GM23338 (cell line): Measurements from ENCODE around the gene MARK3. TPM values are rescaled to one million over a fixed set of nuclear protein-coding genes. Genes with fewer than 3 reads are reported as not detected.

Experiments used
- ATAC-seq: fragments of 200-7000 bp; cut with Tn5 transposase; 3 replicates; pipeline ENCODE4 v1.9.1; 2020
- DNase-seq: peaks from one replicate; pipeline ENCODE4 v3.0.0-alpha.2; 2015; ENCODE audit warnings: low spot score
- H2AFZ ChIP-seq: fragments of 200-600 bp; sonication (generic); 2 replicates; pipeline ENCODE4 v1.8.0; 2016; ENCODE audit warnings: antibody characterized with exemption, mild to moderate bottlenecking, moderate library complexity
- H3F3A ChIP-seq: fragments of 200-600 bp; sonication (generic); replicated peaks from 2 replicates; pipeline ENCODE4 v1.8.0; 2017; ENCODE audit warnings: antibody characterized with exemption, mixed run types, low read depth
- H3K27ac ChIP-seq: fragments of 200-600 bp; sonication (generic); 2 replicates; pipeline ENCODE4 v1.6.1; 2016; ENCODE audit warnings: low read depth
- H3K27me3 ChIP-seq: fragments of 200-600 bp; sonication (generic); 2 replicates; pipeline ENCODE4 v1.8.0; 2016; ENCODE audit warnings: mild to moderate bottlenecking, mixed run types, moderate library complexity; ENCODE audit not compliant: insufficient read depth
- H3K36me3 ChIP-seq: fragments of 200-600 bp; sonication (generic); 2 replicates; pipeline ENCODE4 v1.8.0; 2016; ENCODE audit warnings: mild to moderate bottlenecking; ENCODE audit not compliant: insufficient read depth
- H3K4me1 ChIP-seq: fragments of 200-600 bp; sonication (generic); 2 replicates; pipeline ENCODE4 v1.8.0; 2016; ENCODE audit warnings: mild to moderate bottlenecking, moderate library complexity; ENCODE audit not compliant: insufficient read depth
- H3K4me2 ChIP-seq: fragments of 200-600 bp; sonication (generic); 2 replicates; pipeline ENCODE4 v1.7.1; 2017; ENCODE audit warnings: mixed run types
- H3K4me3 ChIP-seq: fragments of 200-600 bp; sonication (generic); 2 replicates; pipeline ENCODE4 v1.6.1; 2016; ENCODE audit warnings: mixed run types
- H3K79me2 ChIP-seq: fragments of 200-600 bp; sonication (generic); replicated peaks from 2 replicates; pipeline ENCODE4 v1.8.0; 2017; ENCODE audit warnings: mild to moderate bottlenecking; ENCODE audit not compliant: insufficient read depth
- H3K9me2 ChIP-seq: fragments of 200-600 bp; sonication (generic); 2 replicates; pipeline ENCODE4 v1.8.0; 2017; ENCODE audit not compliant: insufficient read depth
- H4K20me1 ChIP-seq: fragments of 200-600 bp; sonication (generic); replicated peaks from 2 replicates; pipeline ENCODE4 v1.8.0; 2017; ENCODE audit warnings: mild to moderate bottlenecking; ENCODE audit not compliant: insufficient read depth
- H3K27ac Mint-ChIP-seq: 2 replicates; pipeline ENCODE4 v1.8.0; 2020; ENCODE audit warnings: inconsistent platforms, mild to moderate bottlenecking, moderate library complexity, mixed read lengths
- H3K27me3 Mint-ChIP-seq: 3 replicates; pipeline ENCODE4 v1.8.0; 2022; ENCODE audit warnings: low read depth, mild to moderate bottlenecking, moderate library complexity, mixed read lengths, inconsistent platforms; ENCODE audit not compliant: insufficient read depth, poor library complexity
- H3K36me3 Mint-ChIP-seq: 3 replicates; pipeline ENCODE4 v1.8.0; 2021; ENCODE audit warnings: low read depth, mild to moderate bottlenecking, inconsistent platforms, moderate library complexity, mixed read lengths
- H3K4me1 Mint-ChIP-seq: 3 replicates; pipeline ENCODE4 v1.8.0; 2020; ENCODE audit warnings: mild to moderate bottlenecking, inconsistent platforms, mixed read lengths
- H3K4me3 Mint-ChIP-seq: 3 replicates; pipeline ENCODE4 v1.8.0; 2021; ENCODE audit warnings: moderate library complexity, mild to moderate bottlenecking, inconsistent platforms, mixed read lengths
- H3K9me3 Mint-ChIP-seq: 3 replicates; pipeline ENCODE4 v1.8.0; 2020; ENCODE audit warnings: moderate library complexity, mild to moderate bottlenecking, inconsistent platforms, mixed read lengths
- CREB1 ChIP-seq: fragments of 250-450 bp; sonication (Bioruptor Pico); IDR thresholded peaks from 2 replicates; pipeline ENCODE4 v1.5.0; 2020; ENCODE audit warnings: low read depth, mild to moderate bottlenecking, moderate library complexity
- JUNB ChIP-seq: IDR thresholded peaks from one replicate; pipeline ENCODE4 v1.6.1; 2016; ENCODE audit warnings: antibody characterized with exemption; ENCODE audit not compliant: unreplicated experiment
- NANOG ChIP-seq: IDR thresholded peaks from 2 replicates; pipeline ENCODE4 v1.6.1; 2016; ENCODE audit warnings: antibody characterized with exemption, borderline replicate concordance
- POLR2AphosphoS5 ChIP-seq: IDR thresholded peaks from 2 replicates; pipeline ENCODE4 v1.6.1; 2016; ENCODE audit warnings: antibody characterized with exemption, low read depth
- STAT1 ChIP-seq: IDR thresholded peaks from one replicate; pipeline ENCODE4 v1.6.1; 2016; ENCODE audit warnings: antibody characterized with exemption; ENCODE audit not compliant: unreplicated experiment
- ZNF114 ChIP-seq: fragments of 250-450 bp; sonication (Bioruptor Pico); IDR thresholded peaks from 2 replicates; pipeline ENCODE4 v1.5.0; 2020; ENCODE audit warnings: mild to moderate bottlenecking, moderate library complexity
- ZNF331 ChIP-seq: fragments of 250-450 bp; sonication (Bioruptor Pico); IDR thresholded peaks from 2 replicates; pipeline ENCODE4 v1.5.0; 2020; ENCODE audit warnings: low read depth, mild to moderate bottlenecking, moderate library complexity
- polyA plus RNA-seq: library from polyadenylated mRNA; unstranded; fragments of >200 nt; fragmentation: Nextera tagmentation; extraction: Ambion mirVana; gene quantifications from 2 replicates; pipeline ENCODE4 v1.2.1, GENCODE V29; 2016
- total RNA-seq: library from RNA; depleted of rRNA; stranded (reverse); fragments of >200 nt; shearing (Covaris generic); gene quantifications from 2 replicates; pipeline ENCODE4 v1.2.3, GENCODE V29; 2014
- TF ChIP-seq, protein P1 (sequence below): fragments of 250-450 bp; sonication (Bioruptor Pico); IDR thresholded peaks from 2 replicates; pipeline ENCODE4 v1.5.0; 2020; ENCODE audit warnings: mild to moderate bottlenecking, moderate library complexity

MARK3 gene
- total and polyA plus RNA-seq, 2 experiments from 2014 or later = 45.9 to 69.7 TPM

DNA sequence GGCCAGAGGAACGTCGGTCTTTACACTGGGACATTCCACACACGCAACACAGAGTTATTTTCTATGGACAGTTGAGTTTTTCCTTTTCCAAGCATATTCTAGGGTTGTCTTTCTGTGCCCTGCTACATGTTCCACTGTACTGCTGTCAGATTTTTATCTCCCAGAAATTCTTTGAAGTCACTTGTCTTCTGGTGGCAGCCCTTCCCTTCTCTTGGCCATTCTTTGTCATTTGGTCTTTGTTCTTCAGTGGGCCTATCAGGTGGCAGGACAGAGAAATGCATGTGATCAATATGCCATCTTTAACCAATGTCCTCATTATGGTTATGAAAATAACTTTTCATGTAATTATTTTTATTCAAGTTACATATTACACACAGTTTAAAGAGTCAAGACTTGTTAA lies 36.3 kb downstream of the MARK3 start (continued):
- TF ChIP-seq, protein P1, sequence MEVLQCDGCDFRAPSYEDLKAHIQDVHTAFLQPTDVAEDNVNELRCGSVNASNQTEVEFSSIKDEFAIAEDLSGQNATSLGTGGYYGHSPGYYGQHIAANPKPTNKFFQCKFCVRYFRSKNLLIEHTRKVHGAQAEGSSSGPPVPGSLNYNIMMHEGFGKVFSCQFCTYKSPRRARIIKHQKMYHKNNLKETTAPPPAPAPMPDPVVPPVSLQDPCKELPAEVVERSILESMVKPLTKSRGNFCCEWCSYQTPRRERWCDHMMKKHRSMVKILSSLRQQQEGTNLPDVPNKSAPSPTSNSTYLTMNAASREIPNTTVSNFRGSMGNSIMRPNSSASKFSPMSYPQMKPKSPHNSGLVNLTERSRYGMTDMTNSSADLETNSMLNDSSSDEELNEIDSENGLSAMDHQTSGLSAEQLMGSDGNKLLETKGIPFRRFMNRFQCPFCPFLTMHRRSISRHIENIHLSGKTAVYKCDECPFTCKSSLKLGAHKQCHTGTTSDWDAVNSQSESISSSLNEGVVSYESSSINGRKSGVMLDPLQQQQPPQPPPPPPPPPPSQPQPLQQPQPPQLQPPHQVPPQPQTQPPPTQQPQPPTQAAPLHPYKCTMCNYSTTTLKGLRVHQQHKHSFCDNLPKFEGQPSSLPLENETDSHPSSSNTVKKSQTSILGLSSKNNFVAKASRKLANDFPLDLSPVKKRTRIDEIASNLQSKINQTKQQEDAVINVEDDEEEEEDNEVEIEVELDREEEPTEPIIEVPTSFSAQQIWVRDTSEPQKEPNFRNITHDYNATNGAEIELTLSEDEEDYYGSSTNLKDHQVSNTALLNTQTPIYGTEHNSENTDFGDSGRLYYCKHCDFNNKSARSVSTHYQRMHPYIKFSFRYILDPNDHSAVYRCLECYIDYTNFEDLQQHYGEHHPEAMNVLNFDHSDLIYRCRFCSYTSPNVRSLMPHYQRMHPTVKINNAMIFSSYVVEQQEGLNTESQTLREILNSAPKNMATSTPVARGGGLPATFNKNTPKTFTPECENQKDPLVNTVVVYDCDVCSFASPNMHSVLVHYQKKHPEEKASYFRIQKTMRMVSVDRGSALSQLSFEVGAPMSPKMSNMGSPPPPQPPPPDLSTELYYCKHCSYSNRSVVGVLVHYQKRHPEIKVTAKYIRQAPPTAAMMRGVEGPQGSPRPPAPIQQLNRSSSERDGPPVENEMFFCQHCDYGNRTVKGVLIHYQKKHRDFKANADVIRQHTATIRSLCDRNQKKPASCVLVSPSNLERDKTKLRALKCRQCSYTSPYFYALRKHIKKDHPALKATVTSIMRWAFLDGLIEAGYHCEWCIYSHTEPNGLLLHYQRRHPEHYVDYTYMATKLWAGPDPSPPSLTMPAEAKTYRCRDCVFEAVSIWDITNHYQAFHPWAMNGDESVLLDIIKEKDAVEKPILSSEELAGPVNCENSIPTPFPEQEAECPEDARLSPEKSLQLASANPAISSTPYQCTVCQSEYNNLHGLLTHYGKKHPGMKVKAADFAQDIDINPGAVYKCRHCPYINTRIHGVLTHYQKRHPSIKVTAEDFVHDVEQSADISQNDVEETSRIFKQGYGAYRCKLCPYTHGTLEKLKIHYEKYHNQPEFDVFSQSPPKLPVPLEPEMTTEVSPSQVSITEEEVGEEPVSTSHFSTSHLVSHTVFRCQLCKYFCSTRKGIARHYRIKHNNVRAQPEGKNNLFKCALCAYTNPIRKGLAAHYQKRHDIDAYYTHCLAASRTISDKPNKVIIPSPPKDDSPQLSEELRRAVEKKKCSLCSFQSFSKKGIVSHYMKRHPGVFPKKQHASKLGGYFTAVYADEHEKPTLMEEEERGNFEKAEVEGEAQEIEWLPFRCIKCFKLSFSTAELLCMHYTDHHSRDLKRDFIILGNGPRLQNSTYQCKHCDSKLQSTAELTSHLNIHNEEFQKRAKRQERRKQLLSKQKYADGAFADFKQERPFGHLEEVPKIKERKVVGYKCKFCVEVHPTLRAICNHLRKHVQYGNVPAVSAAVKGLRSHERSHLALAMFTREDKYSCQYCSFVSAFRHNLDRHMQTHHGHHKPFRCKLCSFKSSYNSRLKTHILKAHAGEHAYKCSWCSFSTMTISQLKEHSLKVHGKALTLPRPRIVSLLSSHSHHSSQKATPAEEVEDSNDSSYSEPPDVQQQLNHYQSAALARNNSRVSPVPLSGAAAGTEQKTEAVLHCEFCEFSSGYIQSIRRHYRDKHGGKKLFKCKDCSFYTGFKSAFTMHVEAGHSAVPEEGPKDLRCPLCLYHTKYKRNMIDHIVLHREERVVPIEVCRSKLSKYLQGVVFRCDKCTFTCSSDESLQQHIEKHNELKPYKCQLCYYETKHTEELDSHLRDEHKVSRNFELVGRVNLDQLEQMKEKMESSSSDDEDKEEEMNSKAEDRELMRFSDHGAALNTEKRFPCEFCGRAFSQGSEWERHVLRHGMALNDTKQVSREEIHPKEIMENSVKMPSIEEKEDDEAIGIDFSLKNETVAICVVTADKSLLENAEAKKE = no peak
- TF ChIP-seq NANOG = no peak
- TF ChIP-seq ZNF114 = no peak
- no peak for TF ChIP-seq ZNF331 (CRISPR knock-in tag)
- no peak for TF ChIP-seq STAT1
- TF ChIP-seq CREB1 (CRISPR knock-in tag) = no peak
- no peak for TF ChIP-seq JUNB
- TF ChIP-seq POLR2AphosphoS5 = no peak

DNA sequence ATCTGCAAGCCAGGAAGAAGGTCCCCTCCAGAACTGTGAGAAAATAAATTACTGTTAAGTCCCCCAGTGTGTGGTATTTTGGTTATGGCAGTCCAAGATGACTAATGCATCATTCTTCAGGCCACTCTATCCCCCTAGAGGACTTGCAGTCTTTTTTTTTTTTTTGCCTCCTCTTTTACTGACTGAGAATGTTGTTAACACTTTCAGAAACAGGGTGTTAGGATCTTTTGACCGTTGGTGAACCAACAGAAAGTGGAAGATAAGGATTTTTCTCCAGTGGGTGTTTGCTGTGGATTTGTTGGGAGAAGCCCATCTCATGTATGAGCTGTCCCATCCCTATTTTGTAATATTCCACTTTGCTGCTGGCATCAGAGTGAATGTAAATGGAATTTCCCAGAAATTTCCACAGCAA lies 37.8 kb downstream of the MARK3 start:
- H3K27ac Mint-ChIP-seq = peak overlapping the region; percentile 64
- peaks cover 74% of the 10 kb centered on the region for H3K79me2 ChIP-seq
- peaks cover 6% of the 10 kb centered on the region; the same call in 1 of the 3 replicates for H3K36me3 Mint-ChIP-seq
- H3K9me3 Mint-ChIP-seq = no peaks in the 10 kb centered on the region
- no peaks in the 10 kb centered on the region for H3K9me2 ChIP-seq
- H4K20me1 ChIP-seq = peaks cover 24% of the 10 kb centered on the region
- no peak overlapping the region for H3K27ac ChIP-seq
- H3K27me3 ChIP-seq = no peaks in the 10 kb centered on the region
- H3K4me2 ChIP-seq = no peak overlapping the region
- DNase-seq (no peak), ATAC-seq (no peak)
- H3K36me3 ChIP-seq = no peaks in the 10 kb centered on the region
- H2AFZ ChIP-seq = no peak overlapping the region
- no peak overlapping the region for H3K4me3 ChIP-seq
- peaks cover 31% of the 10 kb centered on the region for H3K4me1 Mint-ChIP-seq
- peaks cover 23% of the 10 kb centered on the region for H3K4me1 ChIP-seq
- no peaks in the 10 kb centered on the region for H3K27me3 Mint-ChIP-seq
- no peaks in the 10 kb centered on the region for H3F3A ChIP-seq
- no peak overlapping the region for H3K4me3 Mint-ChIP-seq
- TF ChIP-seq CREB1 (CRISPR knock-in tag) = no peak
- TF ChIP-seq NANOG = no peak
- no peak for TF ChIP-seq POLR2AphosphoS5
- TF ChIP-seq, protein P1 = no peak
